HUES64 (cell line): Measurements from ENCODE around the gene WFIKKN1.

Experiments used
- H3K27ac ChIP-seq: 2 replicates; pipeline ENCODE4 v1.7.0; 2013; ENCODE audit warnings: low read depth, low read length, inconsistent platforms
- H3K27me3 ChIP-seq: 2 replicates; pipeline ENCODE4 v1.6.1; 2013; ENCODE audit warnings: mild to moderate bottlenecking, low read length; ENCODE audit not compliant: insufficient read depth
- H3K36me3 ChIP-seq: 2 replicates; pipeline ENCODE4 v1.6.1; 2013; ENCODE audit warnings: mild to moderate bottlenecking, low read length; ENCODE audit not compliant: insufficient read depth
- H3K4me1 ChIP-seq: 2 replicates; pipeline ENCODE4 v1.6.1; 2013; ENCODE audit warnings: mild to moderate bottlenecking, low read length, moderate library complexity; ENCODE audit not compliant: insufficient read depth
- H3K4me3 ChIP-seq: 2 replicates; pipeline ENCODE4 v1.5.1; 2013; ENCODE audit warnings: mild to moderate bottlenecking, low read length, moderate library complexity
- H3K9ac ChIP-seq: 2 replicates; pipeline ENCODE4 v1.6.1; 2013; ENCODE audit warnings: mild to moderate bottlenecking, low read depth, low read length
- H3K9me3 ChIP-seq: 2 replicates; pipeline ENCODE4 v1.6.1; 2013; ENCODE audit warnings: low read depth, low read length; ENCODE audit not compliant: insufficient read depth
- WGBS: fragments of 150-250, 120-280 bp; methylation state at CpG from one replicate; pipeline ENCODE4 v1.1.7; 2013; ENCODE audit warnings: missing lambda C conversion rate; 5-methylcytosine and 5-hydroxymethylcytosine counted together

Gene WFIKKN1

GRCh38 chr16:677316-678190, 46.8 kb downstream of the WFIKKN1 start:
- peaks cover 12% of the 10 kb centered on the region; the same call in 1 of the 2 replicates for H3K4me1 ChIP-seq
- H3K27me3 ChIP-seq = peaks cover 5% of the 10 kb centered on the region; the same call in 1 of the 2 replicates
- no peak overlapping the region for H3K9ac ChIP-seq
- H3K27ac ChIP-seq = no peak overlapping the region
- H3K4me3 ChIP-seq = no peak overlapping the region
- WGBS = 91% methylated on average over 57 of the region's 57 CpGs
- H3K36me3 ChIP-seq = peaks cover 31% of the 10 kb centered on the region
- H3K9me3 ChIP-seq = no peaks in the 10 kb centered on the region

- H3K4me3 ChIP-seq = no peak overlapping the region
- H3K9me3 ChIP-seq = no peaks in the 10 kb centered on the region
- no peak overlapping the region for H3K9ac ChIP-seq
- H3K36me3 ChIP-seq = peaks cover 31% of the 10 kb centered on the region
- peaks cover 16% of the 10 kb centered on the region; the same call in 1 of the 2 replicates for H3K4me1 ChIP-seq
- peaks cover 5% of the 10 kb centered on the region; the same call in 1 of the 2 replicates for H3K27me3 ChIP-seq
- no peak overlapping the region for H3K27ac ChIP-seq
- WGBS = 90% methylated on average over 21 of the region's 21 CpGs
These were observed 47.5 kb downstream of the WFIKKN1 start for GRCh38 chr16:678209-678857.

GRCh38 chr16:678858-679813, 48.4 kb downstream of the WFIKKN1 start:
- no peak overlapping the region; the same call in 1 of the 2 replicates for H3K9ac ChIP-seq
- H3K27me3 ChIP-seq = peaks cover 5% of the 10 kb centered on the region; the same call in 1 of the 2 replicates
- WGBS = 33% methylated on average over 49 of the region's 52 CpGs
- H3K9me3 ChIP-seq = no peaks in the 10 kb centered on the region
- H3K27ac ChIP-seq = no peak overlapping the region; the same call in 1 of the 2 replicates
- peaks cover 23% of the 10 kb centered on the region for H3K36me3 ChIP-seq
- peaks cover 16% of the 10 kb centered on the region; the same call in 1 of the 2 replicates for H3K4me1 ChIP-seq
- H3K4me3 ChIP-seq = peak overlapping the region; percentile 62

GRCh38 chr16:679814-680624, 49.2 kb downstream of the WFIKKN1 start, which contains the start of gene STUB1:
STUB1 (plus strand) TSS chr16:680410; CDS start chr16:680526, 116 bp downstream.
- peaks cover 10% of the 10 kb centered on the region; the same call in 1 of the 2 replicates for H3K4me1 ChIP-seq
- H3K36me3 ChIP-seq = peaks cover 21% of the 10 kb centered on the region
- peaks cover 4% of the 10 kb centered on the region; the same call in 1 of the 2 replicates for H3K27me3 ChIP-seq
- peak within 1 kb of the TSS; percentile 89 for H3K9ac ChIP-seq
- H3K4me3 ChIP-seq = peak within 1 kb of the TSS; percentile 91
- no peaks in the 10 kb centered on the region for H3K9me3 ChIP-seq
- H3K27ac ChIP-seq = peak within 1 kb of the TSS; percentile 72; the same call in 1 of the 2 replicates
- WGBS = under 1% methylated on average over 85 of the region's 91 CpGs

GRCh38 chr16:680625-680945, 49.8 kb downstream of the WFIKKN1 start:
- H3K9ac ChIP-seq = peak overlapping the region; percentile 89
- peaks cover 10% of the 10 kb centered on the region; the same call in 1 of the 2 replicates for H3K4me1 ChIP-seq
- under 1% methylated on average over 38 of the region's 38 CpGs for WGBS
- H3K9me3 ChIP-seq = no peaks in the 10 kb centered on the region
- H3K27me3 ChIP-seq = no peaks in the 10 kb centered on the region
- H3K36me3 ChIP-seq = peaks cover 24% of the 10 kb centered on the region
- peak overlapping the region; percentile 72; the same call in 1 of the 2 replicates for H3K27ac ChIP-seq
- H3K4me3 ChIP-seq = peak overlapping the region; percentile 91

- no peaks in the 10 kb centered on the region for H3K27me3 ChIP-seq
- peaks cover 27% of the 10 kb centered on the region for H3K36me3 ChIP-seq
- H3K4me1 ChIP-seq = peaks cover 10% of the 10 kb centered on the region; the same call in 1 of the 2 replicates
- WGBS = 60% methylated on average over 44 of the region's 44 CpGs
- H3K9me3 ChIP-seq = no peaks in the 10 kb centered on the region
- no peak overlapping the region; the same call in 1 of the 2 replicates for H3K27ac ChIP-seq
- H3K4me3 ChIP-seq = peak overlapping the region; percentile 91
- H3K9ac ChIP-seq = peak overlapping the region; percentile 89
These were observed 50.4 kb downstream of the WFIKKN1 start for GRCh38 chr16:680967-681745.

- Histone ChIP-seq H3K9me3 (no peaks in the 10 kb centered on the region), H3K9ac (no peak overlapping the region), H3K27ac (no peak overlapping the region), H3K4me3 (peak overlapping the region; percentile 91), H3K4me1 (peaks cover 10% of the 10 kb centered on the region; the same call in 1 of the 2 replicates), H3K27me3 (no peaks in the 10 kb centered on the region), H3K36me3 (peaks cover 34% of the 10 kb centered on the region)
- WGBS = 93% methylated on average over 28 of the region's 28 CpGs
These were observed 51.1 kb downstream of the WFIKKN1 start for GRCh38 chr16:681746-682427.

GRCh38 chr16:682493-683395, 52.0 kb downstream of the WFIKKN1 start:
- peak overlapping the region; percentile 83 for H3K4me3 ChIP-seq
- no peaks in the 10 kb centered on the region for H3K27me3 ChIP-seq
- peaks cover 10% of the 10 kb centered on the region; the same call in 1 of the 2 replicates for H3K4me1 ChIP-seq

More at GRCh38 chr16:682493-683395, 52.0 kb downstream of the WFIKKN1 start:
- H3K36me3 ChIP-seq = peaks cover 40% of the 10 kb centered on the region
- 93% methylated on average over 36 of the region's 36 CpGs for WGBS
- H3K9me3 ChIP-seq = no peaks in the 10 kb centered on the region
- H3K27ac ChIP-seq = no peak overlapping the region
- H3K9ac ChIP-seq = no peak overlapping the region
